ENCODE data around the gene ZNF142.

The ZNF142 gene, protein sequence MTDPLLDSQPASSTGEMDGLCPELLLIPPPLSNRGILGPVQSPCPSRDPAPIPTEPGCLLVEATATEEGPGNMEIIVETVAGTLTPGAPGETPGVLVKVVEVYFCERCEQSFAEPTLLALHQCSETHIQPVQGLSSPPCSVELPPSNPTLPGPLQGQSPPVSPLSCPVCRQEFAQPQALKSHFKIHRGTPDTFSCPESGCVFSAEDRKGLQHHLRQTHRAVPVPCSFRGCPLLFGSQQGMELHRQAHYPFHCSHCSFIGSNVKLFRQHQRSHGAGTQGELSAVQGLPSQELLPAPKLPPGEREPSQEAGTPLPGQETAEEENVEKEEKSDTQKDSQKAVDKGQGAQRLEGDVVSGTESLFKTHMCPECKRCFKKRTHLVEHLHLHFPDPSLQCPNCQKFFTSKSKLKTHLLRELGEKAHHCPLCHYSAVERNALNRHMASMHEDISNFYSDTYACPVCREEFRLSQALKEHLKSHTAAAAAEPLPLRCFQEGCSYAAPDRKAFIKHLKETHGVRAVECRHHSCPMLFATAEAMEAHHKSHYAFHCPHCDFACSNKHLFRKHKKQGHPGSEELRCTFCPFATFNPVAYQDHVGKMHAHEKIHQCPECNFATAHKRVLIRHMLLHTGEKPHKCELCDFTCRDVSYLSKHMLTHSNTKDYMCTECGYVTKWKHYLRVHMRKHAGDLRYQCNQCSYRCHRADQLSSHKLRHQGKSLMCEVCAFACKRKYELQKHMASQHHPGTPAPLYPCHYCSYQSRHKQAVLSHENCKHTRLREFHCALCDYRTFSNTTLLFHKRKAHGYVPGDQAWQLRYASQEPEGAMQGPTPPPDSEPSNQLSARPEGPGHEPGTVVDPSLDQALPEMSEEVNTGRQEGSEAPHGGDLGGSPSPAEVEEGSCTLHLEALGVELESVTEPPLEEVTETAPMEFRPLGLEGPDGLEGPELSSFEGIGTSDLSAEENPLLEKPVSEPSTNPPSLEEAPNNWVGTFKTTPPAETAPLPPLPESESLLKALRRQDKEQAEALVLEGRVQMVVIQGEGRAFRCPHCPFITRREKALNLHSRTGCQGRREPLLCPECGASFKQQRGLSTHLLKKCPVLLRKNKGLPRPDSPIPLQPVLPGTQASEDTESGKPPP (N-terminal part only)

DNA sequence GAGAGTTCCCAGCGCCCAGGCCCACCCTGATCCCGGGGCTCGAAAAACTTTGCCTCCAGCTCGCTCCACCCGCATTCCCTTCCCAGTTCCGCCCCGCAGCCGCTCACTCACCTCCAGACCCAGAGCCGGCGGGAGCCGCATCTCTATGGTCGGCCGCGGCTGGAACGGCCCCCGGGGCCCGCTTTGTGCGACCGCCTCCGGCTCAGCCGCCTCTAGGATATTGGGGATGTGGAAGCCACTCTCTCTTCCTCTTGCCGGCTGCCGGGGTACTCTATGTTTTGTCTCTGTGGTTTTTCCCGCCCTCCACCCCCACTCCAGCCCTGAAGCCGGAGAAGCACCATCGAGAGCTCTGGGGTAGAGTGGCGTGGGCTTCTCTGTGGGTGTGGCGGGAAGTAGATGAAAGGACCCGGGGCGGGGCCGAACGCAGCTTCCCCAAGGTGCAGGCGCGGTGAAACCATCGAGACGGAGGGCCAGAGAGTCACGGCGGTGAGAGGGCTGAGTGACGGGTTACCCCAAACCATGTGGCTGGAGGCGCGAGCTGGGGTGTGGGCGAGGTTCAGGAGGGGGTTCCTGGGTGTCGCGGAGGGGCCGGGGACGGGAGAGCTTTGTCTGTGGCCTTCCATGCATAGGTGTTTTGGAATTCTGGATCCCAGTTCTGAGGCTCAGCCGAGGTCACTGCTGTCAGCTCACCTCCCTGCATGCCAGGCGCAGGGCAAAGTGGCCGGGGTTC is at the start of gene ZNF142, which contains the start of gene BCS1L:
ZNF142 (minus strand) TSS at position 366 of the 730 bp plus-strand sequence. CDS start 3,194 bp downstream, outside the sequence.
BCS1L (plus strand) TSS at position 426 of the 730 bp plus-strand sequence. CDS start 1,305 bp downstream, outside the sequence.
- peak; percentile 98 for DNase-seq

DNA sequence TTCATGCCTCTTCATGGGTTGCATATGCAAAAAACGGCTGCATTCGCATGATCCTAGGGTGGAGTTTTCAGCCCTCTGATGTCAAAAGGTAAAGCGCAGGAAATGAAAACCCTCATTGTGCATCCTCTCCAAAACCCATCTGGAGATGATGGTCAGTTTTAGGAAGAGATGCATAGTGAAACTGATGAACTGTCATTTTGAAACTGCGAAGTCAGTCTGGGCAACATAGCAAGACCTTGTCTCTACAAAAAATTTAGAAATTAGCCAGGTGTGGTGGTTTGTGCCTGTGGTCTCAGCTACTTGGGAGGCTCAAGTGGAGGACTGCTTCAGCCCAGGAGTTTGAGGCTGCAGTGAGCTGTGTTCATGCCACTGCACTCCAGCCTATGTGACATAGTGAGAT is 48.7 kb upstream of the ZNF142 start:
- no peak for DNase-seq

DNA sequence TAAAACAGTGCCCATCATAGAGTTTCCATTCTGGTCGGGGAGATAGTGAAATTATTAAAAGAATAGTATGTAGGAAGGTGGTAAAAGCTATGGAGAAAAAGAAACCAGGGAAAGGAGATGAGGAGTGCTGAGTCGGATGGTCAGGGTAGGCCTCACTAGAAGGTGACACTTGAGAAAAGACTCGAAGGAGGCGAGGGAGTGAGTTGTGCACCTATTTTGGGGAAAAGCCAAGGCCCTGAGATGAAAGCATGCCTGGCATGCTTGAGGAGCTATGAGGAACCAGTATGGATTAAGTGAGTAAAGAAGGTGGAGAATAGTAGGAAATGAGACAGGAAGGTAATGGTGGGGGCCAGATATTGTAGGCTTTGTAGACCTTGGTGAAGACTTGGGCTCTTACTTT is 43.9 kb upstream of the ZNF142 start:
- DNase-seq: no peak

DNA sequence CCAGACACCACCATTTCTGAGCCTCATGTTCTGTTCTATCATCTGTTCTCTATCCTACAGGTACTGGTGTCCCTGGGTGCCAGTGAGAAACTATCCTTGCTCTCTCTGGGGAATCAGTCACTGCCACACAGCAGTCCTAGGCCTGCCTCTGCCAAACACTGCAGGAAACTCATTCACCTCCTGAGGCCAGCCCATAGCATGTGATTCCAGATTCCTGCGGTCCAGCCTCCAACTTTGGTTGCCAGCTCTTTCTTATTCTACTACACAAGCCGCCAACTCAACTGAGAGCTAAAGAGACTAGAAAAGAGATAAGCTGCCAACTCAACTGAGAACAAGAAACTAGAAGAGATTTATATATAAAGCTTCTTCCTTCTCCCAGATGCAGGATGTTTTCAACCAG is 42.4 kb upstream of the ZNF142 start:
- DNase-seq: no peak

DNA sequence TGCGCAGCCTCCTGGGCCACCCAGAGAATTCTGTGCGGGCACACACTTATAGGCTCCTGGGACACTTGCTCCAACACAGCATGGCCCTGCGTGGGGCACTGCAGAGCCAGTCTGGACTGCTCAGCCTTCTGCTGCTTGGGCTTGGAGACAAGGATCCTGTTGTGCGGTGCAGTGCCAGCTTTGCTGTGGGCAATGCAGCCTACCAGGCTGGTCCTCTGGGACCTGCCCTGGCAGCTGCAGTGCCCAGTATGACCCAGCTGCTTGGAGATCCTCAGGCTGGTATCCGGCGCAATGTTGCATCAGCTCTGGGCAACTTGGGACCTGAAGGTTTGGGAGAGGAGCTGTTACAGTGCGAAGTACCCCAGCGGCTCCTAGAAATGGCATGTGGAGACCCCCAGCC is 39.5 kb upstream of the ZNF142 start:
- no peak for DNase-seq

DNA sequence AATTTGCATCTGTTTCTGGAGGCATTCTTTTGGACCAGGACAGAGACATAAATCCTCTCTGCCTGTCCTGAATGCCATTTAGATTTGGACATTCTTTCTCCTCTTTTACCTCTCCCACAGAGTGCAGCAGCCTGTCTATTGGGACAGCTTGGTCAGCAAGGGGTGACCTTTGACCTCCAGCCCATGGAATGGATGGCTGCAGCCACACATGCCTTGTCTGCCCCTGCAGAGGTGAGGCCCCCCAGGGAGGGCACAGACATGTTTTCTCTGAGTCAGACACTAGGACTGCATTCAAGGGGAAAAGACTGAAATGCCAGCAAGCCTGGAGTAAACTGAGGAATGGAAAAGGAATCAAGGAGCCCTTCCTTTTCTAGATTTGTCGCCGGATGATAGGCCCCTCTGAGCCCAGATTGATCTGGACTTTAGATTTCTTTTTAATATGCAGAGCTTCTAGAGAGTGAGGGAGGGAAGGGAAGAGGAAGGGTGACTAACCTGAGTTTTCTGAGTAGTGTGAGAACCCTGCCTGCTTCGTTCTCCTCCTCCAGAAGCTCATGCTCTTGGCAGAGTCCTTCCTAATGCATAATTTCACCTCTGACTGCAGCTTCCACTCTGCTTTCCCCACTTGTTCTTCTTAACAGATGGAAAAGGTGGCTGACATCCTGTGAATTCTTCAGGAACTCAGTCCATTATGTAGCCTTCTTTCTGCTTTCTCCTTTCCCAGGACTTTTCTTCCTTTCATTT is 35.2 kb upstream of the ZNF142 start:
- no peak for DNase-seq

DNA sequence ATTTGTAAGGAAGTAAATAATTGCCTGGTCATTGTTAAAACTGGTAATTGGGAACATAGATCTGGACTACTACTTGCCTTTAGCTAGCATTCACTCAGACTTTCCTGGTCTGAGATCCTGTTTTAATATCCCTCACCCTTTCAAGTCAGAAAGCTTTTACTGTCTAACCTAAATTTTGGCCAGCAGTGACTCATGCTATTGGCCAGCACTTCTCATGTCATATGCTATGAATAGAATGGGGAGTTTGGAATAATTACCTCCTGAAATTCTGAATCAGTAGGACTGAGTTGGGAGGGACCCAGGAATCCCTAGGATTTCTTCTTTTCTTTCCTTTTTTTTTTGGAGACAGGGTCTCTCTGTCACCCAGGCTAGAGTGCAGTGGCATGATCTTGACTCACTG is 31.8 kb upstream of the ZNF142 start:
- no peak for DNase-seq

DNA sequence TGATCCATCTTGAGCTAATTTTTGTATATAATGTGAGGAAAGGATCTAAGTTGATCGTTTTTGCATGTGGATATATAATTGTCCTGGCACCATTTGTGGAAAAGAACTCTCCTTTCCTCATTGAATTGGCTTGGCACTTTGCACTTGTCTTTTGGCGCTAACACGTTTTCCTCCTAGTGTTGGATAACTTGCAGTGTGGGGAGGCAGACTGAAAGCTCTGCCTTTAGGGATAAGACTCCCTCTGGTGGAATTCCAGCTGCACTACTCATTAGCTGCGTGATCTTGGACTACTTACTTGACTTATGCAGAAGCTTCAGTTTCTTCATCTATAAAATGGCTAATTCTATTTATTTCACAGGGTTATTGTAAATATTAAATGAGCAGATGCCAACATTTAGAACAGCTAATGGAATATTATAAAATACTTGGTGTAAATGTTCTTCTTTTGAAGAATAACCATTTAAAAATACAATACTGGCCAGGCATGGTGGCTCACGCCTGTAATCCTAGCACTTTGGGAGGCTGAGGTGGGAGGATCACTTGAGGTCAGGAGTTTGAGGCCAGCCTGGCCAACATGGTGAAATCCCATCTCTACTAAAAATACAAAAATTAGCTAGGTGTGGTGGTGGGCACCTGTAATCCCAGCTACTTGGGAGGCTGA is 28.1 kb upstream of the ZNF142 start:
- DNase-seq: peak; percentile 47

DNA sequence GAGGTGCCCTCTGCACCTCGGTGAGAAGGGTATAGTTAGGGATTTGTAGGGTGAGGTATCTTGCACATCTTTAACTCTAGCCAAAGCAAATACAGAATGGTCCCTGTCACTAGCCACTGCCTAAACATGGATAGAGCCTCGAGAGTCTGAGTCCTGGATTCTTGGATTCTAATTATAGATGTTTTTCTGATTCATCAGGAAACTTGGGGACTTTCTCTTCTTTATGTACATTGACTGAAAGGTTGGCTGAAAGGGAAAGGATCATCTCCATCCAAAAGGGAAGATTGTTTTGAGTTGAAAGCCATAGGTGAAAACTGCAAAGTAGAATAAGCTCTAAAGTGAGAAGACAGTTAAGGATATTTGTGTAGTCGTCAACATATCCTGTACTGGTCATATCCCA is 20.6 kb upstream of the ZNF142 start:
- no peak for DNase-seq

DNA sequence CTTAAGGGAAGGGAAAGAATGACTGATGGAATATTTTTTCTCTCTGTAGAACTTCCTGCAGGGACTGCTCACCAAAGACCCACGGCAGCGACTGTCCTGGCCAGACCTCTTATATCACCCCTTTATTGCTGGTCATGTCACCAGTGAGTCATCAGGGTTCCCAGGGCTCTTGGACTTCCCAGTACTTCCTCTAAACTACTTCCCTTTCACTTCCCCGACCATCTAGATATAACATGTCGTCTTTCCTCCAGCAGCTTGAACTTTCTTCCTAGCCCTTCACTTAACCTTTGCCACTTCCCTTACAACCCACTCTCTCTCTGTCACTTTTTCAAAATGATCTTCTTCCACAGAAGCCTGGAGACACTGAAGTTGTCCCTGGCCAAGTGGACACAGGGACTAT is 19.7 kb upstream of the ZNF142 start:
- no peak for DNase-seq

DNA sequence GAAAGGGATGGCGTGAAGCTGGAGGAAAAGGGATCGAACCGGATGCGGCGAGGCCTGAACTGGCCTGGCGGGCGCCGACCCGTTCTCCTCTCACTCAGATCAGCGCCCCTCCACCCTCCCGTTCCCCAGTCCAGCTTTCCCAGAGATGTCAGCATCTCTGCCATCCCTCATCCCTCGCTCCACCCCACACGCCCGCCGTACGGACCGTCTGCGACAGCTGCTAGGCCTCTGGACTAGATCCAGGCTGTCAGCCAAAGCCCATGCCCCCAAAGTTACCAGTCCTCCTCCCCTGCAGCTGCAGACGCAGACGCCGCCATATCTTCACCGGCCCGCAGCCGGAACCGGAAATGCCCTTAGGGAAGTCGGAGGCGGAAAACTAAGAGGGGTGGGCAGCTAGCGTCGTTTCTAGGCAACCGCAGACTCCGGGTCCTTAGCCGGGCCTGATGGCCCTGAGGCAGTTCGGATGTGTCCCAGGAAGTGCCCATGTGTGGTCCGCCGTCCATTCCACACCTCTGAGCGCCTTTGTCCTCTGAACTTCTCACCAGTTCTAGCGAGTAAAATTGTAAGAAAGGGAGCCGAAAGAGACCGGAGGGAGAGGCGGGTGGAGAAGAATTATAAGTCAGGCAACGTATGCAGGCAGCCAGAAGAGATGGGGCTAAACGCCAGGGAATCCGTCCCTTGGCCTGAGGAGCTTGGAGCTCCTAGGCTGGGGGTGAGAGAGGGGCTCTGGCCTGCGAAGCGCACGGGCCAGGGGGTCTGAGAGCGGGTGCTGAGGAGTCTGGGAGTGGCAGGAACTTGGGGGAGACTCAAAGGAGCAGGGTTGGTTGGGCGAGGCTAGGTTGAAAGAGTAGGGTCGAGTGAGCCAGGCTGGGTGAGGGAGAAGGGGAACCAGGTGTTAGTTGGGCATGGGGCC is 12.5 kb upstream of the ZNF142 start, which contains the start of the genes RNF25 and STK36:
RNF25 (minus strand) TSS at position 349 of the 913 bp plus-strand sequence; CDS start at position 317, 32 bp downstream.
STK36 (plus strand) TSS at position 433 of the 913 bp plus-strand sequence. CDS start 744 bp downstream, outside the sequence.
- peak; percentile 90 for DNase-seq

DNA sequence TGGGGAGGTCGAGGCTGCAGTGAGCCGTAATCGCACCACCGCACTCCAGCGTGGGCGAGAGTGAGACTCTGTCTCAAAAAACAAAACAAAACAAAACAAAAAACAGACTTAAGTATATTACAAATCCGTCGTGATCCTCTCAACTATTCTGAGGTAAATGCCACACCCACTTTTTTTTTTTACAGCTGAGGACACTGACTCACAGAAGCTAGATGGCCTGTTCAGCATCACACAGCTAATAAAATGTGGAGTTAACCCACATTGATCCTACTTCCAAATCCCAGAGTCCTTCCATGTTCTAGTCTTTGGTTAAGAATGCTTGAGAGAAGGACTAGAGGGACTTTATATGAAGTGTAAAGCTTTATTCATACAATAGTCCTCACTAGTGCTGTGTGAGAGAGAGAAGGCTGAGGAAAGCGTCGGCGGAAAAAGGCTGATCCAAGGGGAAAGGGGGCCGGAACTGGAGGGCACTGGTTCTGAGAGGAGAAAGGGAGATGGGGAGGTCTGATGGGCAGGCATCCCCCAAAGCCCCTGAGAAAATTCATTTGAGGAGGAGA is 11.8 kb upstream of the ZNF142 start:
- no peak for DNase-seq

DNA sequence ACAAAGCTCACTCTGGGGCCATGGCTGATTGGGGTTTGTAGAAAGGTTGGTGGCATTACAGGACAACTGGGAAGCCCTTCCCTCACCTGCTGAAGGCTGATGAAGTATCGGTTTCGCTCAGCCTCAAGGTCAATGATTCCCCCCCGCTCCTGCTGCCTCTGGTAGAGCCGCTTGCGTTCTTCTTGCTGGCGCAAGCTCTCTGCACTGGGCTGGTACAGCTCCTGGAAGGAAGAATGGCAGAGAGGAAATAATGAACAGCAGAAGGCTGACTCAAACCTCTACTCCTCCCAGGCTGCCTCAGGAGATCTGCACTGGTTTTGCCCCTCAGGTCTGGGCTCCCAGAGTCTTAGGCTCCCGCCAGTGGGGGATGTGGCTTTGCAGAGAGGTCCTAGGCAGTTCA is 5.2 kb upstream of the ZNF142 start:
- DNase-seq: no peak

DNA sequence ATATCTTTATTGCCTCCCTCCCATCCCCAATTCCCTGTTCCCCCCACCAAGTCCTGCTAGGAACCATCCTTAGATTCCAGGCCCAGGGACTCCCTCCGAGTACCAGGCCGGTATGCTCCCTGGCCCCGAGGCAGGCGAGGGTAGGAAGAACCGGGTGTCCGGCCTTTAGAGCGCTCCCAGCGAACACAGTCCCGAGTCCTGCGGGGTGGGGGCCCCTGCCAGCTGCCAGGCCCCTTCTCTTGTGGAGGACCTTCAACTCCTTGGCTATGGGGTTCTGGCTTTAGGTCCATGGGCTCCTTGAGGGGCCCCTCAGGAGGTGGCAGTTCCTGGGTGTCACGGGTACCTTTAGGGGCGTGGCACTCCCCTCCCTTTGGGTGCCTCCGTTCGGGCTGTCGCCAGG is 4.5 kb upstream of the ZNF142 start:
- DNase-seq: no peak

DNA sequence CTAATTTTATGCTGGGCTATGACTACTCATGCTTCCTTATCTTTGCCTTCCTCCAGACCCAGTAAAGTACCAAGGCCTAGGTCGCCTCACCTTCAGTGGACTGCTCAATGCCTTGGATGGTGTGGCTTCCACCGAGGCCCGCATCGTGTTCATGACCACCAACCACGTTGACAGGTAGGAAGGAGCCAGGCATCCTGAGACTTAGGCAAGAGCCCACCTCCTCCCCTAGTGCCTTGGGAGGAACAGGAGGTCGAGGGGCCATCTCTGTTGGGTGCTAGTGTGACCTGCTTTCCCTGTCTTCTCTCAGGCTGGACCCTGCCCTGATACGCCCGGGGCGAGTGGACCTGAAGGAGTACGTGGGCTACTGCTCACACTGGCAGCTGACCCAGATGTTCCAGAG is 3.4 kb upstream of the ZNF142 start:
- DNase-seq: no peak

DNA sequence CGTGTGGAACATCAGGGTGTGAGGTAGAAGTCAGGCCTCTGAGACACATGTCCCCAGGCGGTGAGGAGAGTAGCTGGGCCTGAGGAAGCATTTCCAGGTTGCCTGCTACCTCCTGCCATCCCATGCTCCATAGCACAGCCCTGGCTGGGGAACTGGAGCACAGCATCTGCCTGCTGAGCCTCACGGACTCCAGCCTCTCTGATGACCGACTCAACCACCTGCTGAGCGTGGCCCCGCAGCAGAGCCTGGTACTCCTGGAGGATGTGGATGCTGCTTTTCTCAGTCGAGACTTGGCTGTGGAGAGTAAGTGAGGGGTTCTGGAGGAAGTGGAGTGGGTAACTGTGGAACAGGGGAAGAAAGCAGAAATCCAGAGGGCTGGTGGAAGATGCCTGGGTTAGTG is 3.0 kb upstream of the ZNF142 start:
- no peak for DNase-seq

DNA sequence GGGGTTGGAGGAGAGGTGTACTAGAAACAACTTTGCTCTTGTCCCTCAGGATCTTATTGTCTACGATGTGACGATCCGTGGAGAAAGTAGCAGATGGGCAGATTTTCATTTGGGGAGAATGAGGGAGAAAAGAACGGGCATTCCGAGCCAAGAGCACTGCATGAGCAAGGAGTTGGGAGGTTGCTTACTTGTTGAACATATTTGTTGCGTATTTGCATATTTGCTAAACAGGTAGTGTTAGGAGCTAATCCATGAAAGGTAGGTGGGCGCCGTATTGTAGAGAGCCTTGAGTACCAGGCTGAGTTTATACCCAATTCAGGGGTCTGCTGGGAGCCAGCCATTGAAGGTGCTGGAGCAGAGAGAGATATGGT is 550 bp upstream of the ZNF142 start:
- DNase-seq: no peak

DNA sequence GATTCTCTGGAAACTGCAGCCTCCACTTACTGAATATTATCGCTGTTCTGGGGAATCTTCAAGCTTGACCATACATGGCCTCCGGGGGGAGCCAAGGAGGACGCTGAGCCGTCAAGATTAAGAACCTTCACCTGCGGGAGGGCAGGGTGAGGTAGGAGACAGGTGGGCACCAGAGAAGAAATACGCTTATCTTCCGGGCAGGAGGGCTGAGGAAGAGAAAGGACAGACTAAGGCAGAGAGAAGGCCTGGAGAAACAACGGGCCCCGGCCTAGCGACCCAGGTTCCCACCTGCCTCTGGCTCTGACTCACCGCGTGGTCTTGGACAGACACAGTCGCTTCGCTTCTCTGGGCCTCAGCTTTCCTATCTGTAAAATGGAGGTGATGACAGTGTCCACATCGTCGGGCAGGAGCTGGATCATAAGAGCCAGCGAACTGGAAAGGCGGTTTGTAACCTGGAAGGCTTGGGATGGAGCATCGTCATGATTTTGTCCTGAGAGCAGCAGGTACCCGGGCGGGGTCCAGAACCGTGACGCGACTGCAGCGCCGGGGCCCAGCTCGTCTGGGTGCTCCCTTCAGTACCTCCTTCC is 659 bp downstream of the ZNF142 start:
- DNase-seq: peak; percentile 69

DNA sequence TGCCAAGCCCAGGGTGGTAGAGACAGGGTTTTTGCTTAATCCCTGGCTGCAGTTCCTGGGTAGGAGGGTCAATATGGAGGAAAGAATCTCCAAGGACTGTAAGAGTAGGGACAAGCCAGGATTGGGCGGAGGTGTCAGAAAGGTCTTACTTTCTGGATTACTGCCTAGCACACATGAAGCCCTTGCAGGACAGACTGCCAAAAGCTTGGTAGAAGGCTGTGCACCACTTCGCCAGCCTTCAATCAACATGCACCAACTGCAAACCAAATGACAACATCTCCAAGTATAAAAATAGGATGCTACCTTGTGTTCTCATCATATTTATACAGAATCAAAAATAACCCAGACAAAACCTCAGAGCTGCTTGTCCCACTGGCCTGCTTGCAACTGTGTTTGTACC is 3.7 kb downstream of the ZNF142 start:
- no peak for DNase-seq
